Lung (tissue), 12 donors: ENCODE measurements around the gene PTPN7. TPM values are rescaled to one million over a fixed set of nuclear protein-coding genes. Genes with fewer than 3 reads are reported as not detected.

ENCODE experiments used
- ATAC-seq: fragments of 200-7000 bp; cut with Tn5 transposase; one replicate; pipeline ENCODE4 v1.9.1; 2020; ENCODE audit warnings: moderate number of reproducible peaks; ENCODE audit not compliant: insufficient read depth, low FRiP score
- DNase-seq, 3 donors: peaks; one replicate each; pipeline ENCODE4 v3.0.0-alpha.2; 2013 to 2017
- H3K27ac ChIP-seq, 2 donors: one replicate each; pipeline ENCODE4 v1.5.1; 2013; ENCODE audit warnings: mild to moderate bottlenecking in 2 of 2, moderate library complexity in 2 of 2, control low read depth in 1 of 2, inconsistent platforms in 1 of 2, low read depth in 1 of 2, low read length in 1 of 2
- H3K27me3 ChIP-seq, 3 donors: one replicate each; pipeline ENCODE4 v1.5.1; 2013; ENCODE audit warnings: low read length in 2 of 3; ENCODE audit not compliant: control insufficient read depth in 3 of 3, insufficient read depth in 3 of 3
- H3K36me3 ChIP-seq, 4 donors: one replicate each; pipeline ENCODE4 v1.5.1; 2013; ENCODE audit warnings: low read length in 4 of 4, mild to moderate bottlenecking in 1 of 4, moderate library complexity in 1 of 4; ENCODE audit not compliant: control insufficient read depth in 4 of 4, insufficient read depth in 4 of 4
- H3K4me1 ChIP-seq, 5 donors: one replicate each; pipeline ENCODE4 v1.5.1; 2013; ENCODE audit warnings: low read length in 5 of 5, mild to moderate bottlenecking in 2 of 5, moderate library complexity in 1 of 5; ENCODE audit not compliant: control insufficient read depth in 5 of 5, insufficient read depth in 5 of 5
- H3K4me3 ChIP-seq: one replicate; pipeline ENCODE4 v1.5.1; 2013; ENCODE audit warnings: mild to moderate bottlenecking, control low read depth, moderate library complexity
- H3K9ac ChIP-seq, 2 donors: one replicate each; pipeline ENCODE4 v1.5.1; 2013; ENCODE audit warnings: low read length in 2 of 2, control low read depth in 1 of 2; ENCODE audit not compliant: insufficient read depth in 1 of 2
- H3K9me3 ChIP-seq, 4 donors: one replicate each; pipeline ENCODE4 v1.5.1; 2013; ENCODE audit warnings: low read length in 3 of 4, mild to moderate bottlenecking in 1 of 4, moderate library complexity in 1 of 4; ENCODE audit not compliant: control insufficient read depth in 4 of 4, insufficient read depth in 3 of 4
- CTCF ChIP-seq: IDR thresholded peaks from 2 replicates; pipeline ENCODE4 v1.5.1; 2012; ENCODE audit warnings: mild to moderate bottlenecking; ENCODE audit errors: control extremely low read depth, extremely low read depth
- WGBS, 2 donors: extraction: QIAGEN DNeasy Blood & Tissue Kit; methylation state at CpG; one replicate each; pipeline ENCODE4 v1.1.7; 2013; 5-methylcytosine and 5-hydroxymethylcytosine counted together
- polyA plus RNA-seq, 2 donors: library from polyadenylated mRNA; stranded (reverse); fragments of 200-250 nt; gene quantifications; one replicate each; pipeline ENCODE4 v1.2.1, GENCODE V29; 2013
- total RNA-seq, 2 donors: library from RNA; depleted of rRNA in 1 of 2; stranded (reverse); fragments of >200 nt in 1 of 2; gene quantifications; one replicate each; pipeline ENCODE4 v1.2.1, GENCODE V29; 2014 to 2021
- donor health status: control.
- donor health status: control.
- donor health status: Bipolar disorder and iron deficiency.
- donor health status: healthy.
- donor health status: DM: yes; HTN: yes; CAD: no.

Gene PTPN7
- total and polyA plus RNA-seq, 4 donors = 2.9 to 14.0 (median 5.7) TPM

- Histone ChIP-seq H3K27ac (no peak overlapping the region), H3K4me1 (peaks cover 0 to 5% (median 0%) of the 10 kb centered on the region in 5 donors), H3K27me3 (no peaks in the 10 kb centered on the region), H3K9ac (no peak overlapping the region), H3K36me3 (no peaks in the 10 kb centered on the region), H3K4me3 (no peak overlapping the region), H3K9me3 (peaks cover 0 to 1% (median 0%) of the 10 kb centered on the region in 4 donors)
- ATAC-seq (no peak), DNase-seq (no peak)
- TF ChIP-seq CTCF = no peak
- WGBS, 2 donors = 86 to 93% methylated on average over 7 of the region's 7 CpGs
Observed at GRCh38 chr1:202186327-202186726, 25.9 kb upstream of the PTPN7 start.

- Histone ChIP-seq H3K27me3 (no peaks in the 10 kb centered on the region), H3K36me3 (no peaks in the 10 kb centered on the region), H3K27ac (no peak overlapping the region), H3K9me3 (peaks cover 0 to 1% (median 0%) of the 10 kb centered on the region in 4 donors), H3K4me3 (no peak overlapping the region), H3K4me1 (peaks cover 0 to 5% (median 0%) of the 10 kb centered on the region in 5 donors), H3K9ac (no peak overlapping the region)
- DNase-seq (peak; percentile 78 to 88 (median 80)), ATAC-seq (peak; percentile 65)
- peak; percentile 72 for TF ChIP-seq CTCF
- WGBS, 2 donors = 19 to 24% methylated on average over 19 of the region's 19 CpGs
Observed at GRCh38 chr1:202184750-202185460, 24.5 kb upstream of the PTPN7 start.

GRCh38 chr1:202182040-202182877 is 21.9 kb upstream of the PTPN7 start:
- ATAC-seq = no peak
- Histone ChIP-seq H3K4me1 (peaks cover 0 to 3% (median 0%) of the 10 kb centered on the region in 5 donors), H3K27ac (no peak overlapping the region), H3K27me3 (no peaks in the 10 kb centered on the region), H3K4me3 (no peak overlapping the region), H3K9ac (no peak overlapping the region), H3K36me3 (no peaks in the 10 kb centered on the region), H3K9me3 (peaks cover 0 to 1% (median 0%) of the 10 kb centered on the region in 4 donors)
- no peak for TF ChIP-seq CTCF
- 89 to 93% methylated on average over 8 of the region's 8 CpGs for WGBS, 2 donors
- DNase-seq = no peak
